Mesendoderm (in vitro differentiated cells): Measurements from ENCODE around the gene PCBP3.
A peak's percentile ranks its signal among the peaks of the same experiment; 100 is the strongest.
"Not testable (repeated sequence)": the region's sequence is repeated elsewhere in the genome, so short reads cannot be mapped to it uniquely, and the experiment has no call there.

ENCODE experiments used
- DNase-seq: peaks from one replicate; pipeline ENCODE4 v3.0.0; 2013
- H2AK5ac ChIP-seq: 2 replicates; pipeline ENCODE4 v1.6.1; 2013; ENCODE audit warnings: low read length, inconsistent platforms
- H2BK120ac ChIP-seq: 2 replicates; pipeline ENCODE4 v1.6.1; 2013; ENCODE audit warnings: low read depth, mild to moderate bottlenecking, low read length, moderate library complexity, mixed read lengths
- H2BK15ac ChIP-seq: replicated peaks from 2 replicates; pipeline ENCODE4 v1.6.1; 2013; ENCODE audit warnings: low read depth, mild to moderate bottlenecking, moderate library complexity
- H2BK5ac ChIP-seq: 2 replicates; pipeline ENCODE4 v1.6.1; 2013; ENCODE audit warnings: low read length, inconsistent platforms
- H3K18ac ChIP-seq: 2 replicates; pipeline ENCODE4 v1.6.1; 2013; ENCODE audit warnings: mild to moderate bottlenecking, low read length, mixed read lengths
- H3K23ac ChIP-seq: one replicate; pipeline ENCODE4 v1.6.1; 2013; ENCODE audit warnings: low read length
- H3K27ac ChIP-seq: 2 replicates; pipeline ENCODE4 v1.5.1; 2013; ENCODE audit warnings: low read depth, mild to moderate bottlenecking, inconsistent platforms, low read length, moderate library complexity
- H3K27me3 ChIP-seq: 2 replicates; pipeline ENCODE4 v1.6.1; 2013; ENCODE audit warnings: low read length, control low read depth, mild to moderate bottlenecking, inconsistent platforms; ENCODE audit not compliant: insufficient read depth, poor library complexity
- H3K36me3 ChIP-seq: 2 replicates; pipeline ENCODE4 v1.6.1; 2013; ENCODE audit warnings: low read length, inconsistent platforms; ENCODE audit not compliant: control insufficient read depth, insufficient read depth
- H3K4ac ChIP-seq: one replicate; pipeline ENCODE4 v1.6.1; 2013; ENCODE audit warnings: low read depth, mild to moderate bottlenecking, low read length, moderate library complexity
- H3K4me1 ChIP-seq: 2 replicates; pipeline ENCODE4 v1.6.1; 2013; ENCODE audit warnings: low read depth, low read length, inconsistent platforms; ENCODE audit not compliant: control insufficient read depth
- H3K4me2 ChIP-seq: 2 replicates; pipeline ENCODE4 v1.6.1; 2013; ENCODE audit warnings: low read length
- H3K4me3 ChIP-seq: 2 replicates; pipeline ENCODE4 v1.5.1; 2013; ENCODE audit warnings: mild to moderate bottlenecking, low read length
- H3K56ac ChIP-seq: one replicate; pipeline ENCODE4 v1.6.1; 2013; ENCODE audit warnings: low read length
- H3K79me1 ChIP-seq: 2 replicates; pipeline ENCODE4 v1.6.1; 2013; ENCODE audit warnings: low read length, inconsistent platforms
- H3K79me2 ChIP-seq: 2 replicates; pipeline ENCODE4 v1.6.1; 2013; ENCODE audit warnings: mild to moderate bottlenecking, low read length; ENCODE audit not compliant: control insufficient read depth, insufficient read depth
- H3K9ac ChIP-seq: 2 replicates; pipeline ENCODE4 v1.6.1; 2013; ENCODE audit warnings: low read length, inconsistent platforms
- H4K5ac ChIP-seq: one replicate; pipeline ENCODE4 v1.6.1; 2013; ENCODE audit warnings: low read length
- H4K8ac ChIP-seq: one replicate; pipeline ENCODE4 v1.6.1; 2013; ENCODE audit warnings: low read depth, mild to moderate bottlenecking, control low read depth, low read length, moderate library complexity
- WGBS: extraction: QIAGEN DNeasy Blood & Tissue Kit; methylation state at CpG from one replicate; pipeline ENCODE4 v1.1.7; 2013; ENCODE audit warnings: low lambda C conversion rate, missing lambda C conversion rate; ENCODE audit not compliant: insufficient coverage; ENCODE audit errors: extremely low coverage; 5-methylcytosine and 5-hydroxymethylcytosine counted together

PCBP3 gene

GRCh38 chr21:45852386-45852785, 208.9 kb downstream of the PCBP3 start:
- not testable (repeated sequence) for H3K4ac ChIP-seq, H3K4me2 ChIP-seq, H4K5ac ChIP-seq, H3K4me3 ChIP-seq, H2BK5ac ChIP-seq, H2BK120ac ChIP-seq, H3K4me1 ChIP-seq, H3K23ac ChIP-seq, H3K9ac ChIP-seq, H3K27ac ChIP-seq, H3K56ac ChIP-seq, H3K79me2 ChIP-seq, H4K8ac ChIP-seq, H3K36me3 ChIP-seq, H3K27me3 ChIP-seq, H3K79me1 ChIP-seq, DNase-seq, H3K18ac ChIP-seq, H2AK5ac ChIP-seq, H2BK15ac ChIP-seq
- no CpG with 5 or more reads among the region's 5 CpGs for WGBS

GRCh38 chr21:45852886-45853400, 209.4 kb downstream of the PCBP3 start:
- Histone ChIP-seq H3K27me3 (no peaks in the 10 kb centered on the region), H3K4me1 (no peaks in the 10 kb centered on the region), H3K9ac (no peak overlapping the region), H3K36me3 (no peaks in the 10 kb centered on the region), H2BK5ac (no peak overlapping the region), H3K18ac (no peak overlapping the region), H2BK15ac (no peak overlapping the region), H3K4ac (no peak overlapping the region), H4K5ac (no peak overlapping the region), H3K27ac (no peak overlapping the region), H4K8ac (no peak overlapping the region), H3K79me2 (no peaks in the 10 kb centered on the region), H3K23ac (no peak overlapping the region), H3K4me3 (no peak overlapping the region), H3K4me2 (no peak overlapping the region), H2BK120ac (no peak overlapping the region), H2AK5ac (no peak overlapping the region), H3K56ac (no peak overlapping the region), H3K79me1 (no peaks in the 10 kb centered on the region)
- no peak for DNase-seq
- WGBS: no CpG with 5 or more reads among the region's 12 CpGs

- Histone ChIP-seq H3K79me1 (no peaks in the 10 kb centered on the region), H4K5ac (no peak overlapping the region), H2BK120ac (no peak overlapping the region), H3K9ac (no peak overlapping the region), H3K27ac (no peak overlapping the region), H4K8ac (no peak overlapping the region), H3K36me3 (no peaks in the 10 kb centered on the region), H3K27me3 (no peaks in the 10 kb centered on the region), H3K4me3 (no peak overlapping the region), H3K4ac (no peak overlapping the region), H2BK15ac (no peak overlapping the region), H3K4me1 (no peaks in the 10 kb centered on the region), H3K23ac (no peak overlapping the region), H3K79me2 (no peaks in the 10 kb centered on the region), H3K18ac (no peak overlapping the region), H2AK5ac (no peak overlapping the region), H2BK5ac (no peak overlapping the region), H3K56ac (no peak overlapping the region), H3K4me2 (no peak overlapping the region)
- whole genome bisulfite sequencing: no CpG with 5 or more reads among the region's 19 CpGs
- no peak for DNase-seq
Observed at GRCh38 chr21:45853703-45854342, 210.3 kb downstream of the PCBP3 start.

- Histone ChIP-seq H3K4me2 (no peak overlapping the region), H3K9ac (no peak overlapping the region), H3K36me3 (no peaks in the 10 kb centered on the region), H4K5ac (no peak overlapping the region), H3K18ac (no peak overlapping the region), H3K27ac (no peak overlapping the region), H3K4me1 (no peaks in the 10 kb centered on the region), H2BK5ac (no peak overlapping the region), H3K56ac (peak overlapping the region; percentile 18), H3K23ac (no peak overlapping the region), H2AK5ac (no peak overlapping the region), H2BK15ac (no peak overlapping the region), H3K79me2 (no peaks in the 10 kb centered on the region), H3K79me1 (no peaks in the 10 kb centered on the region), H2BK120ac (no peak overlapping the region), H3K4ac (no peak overlapping the region), H3K4me3 (no peak overlapping the region), H3K27me3 (no peaks in the 10 kb centered on the region), H4K8ac (no peak overlapping the region)
- DNase-seq: peak; percentile 40
- no CpG with 5 or more reads among the region's 12 CpGs for WGBS
Observed at GRCh38 chr21:45854690-45855247, 211.2 kb downstream of the PCBP3 start.

GRCh38 chr21:45855248-45855811, 211.8 kb downstream of the PCBP3 start:
- Histone ChIP-seq H2AK5ac (no peak overlapping the region), H3K4me2 (no peak overlapping the region), H2BK120ac (no peak overlapping the region), H3K27ac (no peak overlapping the region), H4K5ac (no peak overlapping the region), H2BK5ac (no peak overlapping the region), H3K36me3 (no peaks in the 10 kb centered on the region), H3K79me2 (no peaks in the 10 kb centered on the region), H3K23ac (no peak overlapping the region), H3K4ac (no peak overlapping the region), H3K18ac (no peak overlapping the region), H2BK15ac (no peak overlapping the region), H3K4me1 (no peaks in the 10 kb centered on the region), H3K9ac (no peak overlapping the region), H4K8ac (no peak overlapping the region), H3K4me3 (no peak overlapping the region), H3K27me3 (no peaks in the 10 kb centered on the region), H3K56ac (peak overlapping the region; percentile 18), H3K79me1 (no peaks in the 10 kb centered on the region)
- WGBS: no CpG with 5 or more reads among the region's 18 CpGs
- no peak for DNase-seq
